ENCODE measurements around the gene RASL12.

DNA sequence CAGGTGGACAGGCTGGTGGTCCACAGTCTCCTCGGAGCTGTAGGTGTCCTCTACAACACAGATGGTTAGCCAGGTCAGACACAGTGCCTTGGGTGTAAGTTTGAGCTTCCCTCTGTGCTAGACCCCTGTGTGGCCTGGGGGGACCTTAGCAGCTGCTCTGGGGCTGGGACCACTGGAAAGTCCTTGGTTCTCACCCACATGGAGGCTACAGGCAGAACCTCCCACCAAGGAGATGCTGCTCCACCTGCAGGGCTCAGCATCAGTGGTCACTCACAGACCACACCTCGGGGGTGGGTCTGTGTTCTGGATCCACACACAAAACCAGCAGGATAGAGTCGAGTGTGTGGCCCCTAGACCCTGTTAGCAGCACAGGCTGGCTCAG lies 8.4 kb downstream of the RASL12 start:
- TF ChIP-seq, protein P1, sequence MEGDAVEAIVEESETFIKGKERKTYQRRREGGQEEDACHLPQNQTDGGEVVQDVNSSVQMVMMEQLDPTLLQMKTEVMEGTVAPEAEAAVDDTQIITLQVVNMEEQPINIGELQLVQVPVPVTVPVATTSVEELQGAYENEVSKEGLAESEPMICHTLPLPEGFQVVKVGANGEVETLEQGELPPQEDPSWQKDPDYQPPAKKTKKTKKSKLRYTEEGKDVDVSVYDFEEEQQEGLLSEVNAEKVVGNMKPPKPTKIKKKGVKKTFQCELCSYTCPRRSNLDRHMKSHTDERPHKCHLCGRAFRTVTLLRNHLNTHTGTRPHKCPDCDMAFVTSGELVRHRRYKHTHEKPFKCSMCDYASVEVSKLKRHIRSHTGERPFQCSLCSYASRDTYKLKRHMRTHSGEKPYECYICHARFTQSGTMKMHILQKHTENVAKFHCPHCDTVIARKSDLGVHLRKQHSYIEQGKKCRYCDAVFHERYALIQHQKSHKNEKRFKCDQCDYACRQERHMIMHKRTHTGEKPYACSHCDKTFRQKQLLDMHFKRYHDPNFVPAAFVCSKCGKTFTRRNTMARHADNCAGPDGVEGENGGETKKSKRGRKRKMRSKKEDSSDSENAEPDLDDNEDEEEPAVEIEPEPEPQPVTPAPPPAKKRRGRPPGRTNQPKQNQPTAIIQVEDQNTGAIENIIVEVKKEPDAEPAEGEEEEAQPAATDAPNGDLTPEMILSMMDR (IDR thresholded peaks at IDR 0.05; ENCODE audit: low read depth, low read length): no peak
- TF ChIP-seq POLR2A (IDR thresholded peaks at IDR 0.05; ENCODE audit: extremely low read depth, insufficient read length): no peak
- TF ChIP-seq, protein P2, sequence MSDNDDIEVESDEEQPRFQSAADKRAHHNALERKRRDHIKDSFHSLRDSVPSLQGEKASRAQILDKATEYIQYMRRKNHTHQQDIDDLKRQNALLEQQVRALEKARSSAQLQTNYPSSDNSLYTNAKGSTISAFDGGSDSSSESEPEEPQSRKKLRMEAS (IDR thresholded peaks at IDR 0.05; ENCODE audit: low read depth, low read length): no peak

All from NB4 (cell line).